IMR-90 (cell line): ENCODE measurements around the gene SH3RF3. TPM values are rescaled to one million over a fixed set of nuclear protein-coding genes. Genes with fewer than 3 reads are reported as not detected.

Source experiments
- ATAC-seq: fragments of 200-7000 bp; cut with Tn5 transposase; 2 replicates; pipeline ENCODE4 v1.9.1; 2020; ENCODE audit warnings: low read depth, mild to moderate bottlenecking, moderate library complexity
- BruUV-seq: library from RNA; stranded (reverse); fragments of 400-500 nt; replicated peaks from 2 replicates; lab custom pipeline; 2021; lab: Mats Ljungman, UMichigan
- CTCF ChIA-PET: fragments of 300-600 bp; formaldehyde crosslinking; extraction: SDS; loops from one replicate; lab custom pipeline; 2021; ENCODE audit warnings: antibody characterized with exemption; lab: Yijun Ruan, JAX
- POLR2A ChIA-PET: fragments of 300-600 bp; sonication (Branson Sonifier 250); formaldehyde crosslinking; loops from one replicate; lab custom pipeline; 2022; ENCODE audit warnings: antibody characterized with exemption; ENCODE audit not compliant: unreplicated experiment; lab: Charles Lee
- DNase-seq: peaks from one replicate; pipeline ENCODE4 v3.0.0; 2013
- H2AFZ ChIP-seq: replicated peaks from 2 replicates; pipeline ENCODE3; 2013; ENCODE audit warnings: low read length, mild to moderate bottlenecking; ENCODE audit not compliant: poor library complexity
- H2AK5ac ChIP-seq: 2 replicates; pipeline ENCODE4 v1.6.1; 2013; ENCODE audit warnings: low read depth, low read length, inconsistent platforms
- H2AK9ac ChIP-seq: replicated peaks from 2 replicates; pipeline ENCODE3; 2013; ENCODE audit warnings: mild to moderate bottlenecking, low read depth, low read length, moderate library complexity; ENCODE audit not compliant: poor library complexity
- H2BK120ac ChIP-seq: 2 replicates; pipeline ENCODE4 v1.6.1; 2013; ENCODE audit warnings: low read depth, low read length, inconsistent platforms
- H2BK15ac ChIP-seq: 3 replicates; pipeline ENCODE4 v1.6.1; 2013; ENCODE audit warnings: low read depth, low read length, inconsistent platforms
- H2BK20ac ChIP-seq: 2 replicates; pipeline ENCODE4 v1.6.1; 2013; ENCODE audit warnings: low read depth, mild to moderate bottlenecking, inconsistent platforms, low read length, moderate library complexity
- H2BK5ac ChIP-seq: 2 replicates; pipeline ENCODE4 v1.6.1; 2013; ENCODE audit warnings: mild to moderate bottlenecking, low read depth, low read length, inconsistent platforms; ENCODE audit not compliant: poor library complexity, severe bottlenecking
- H3K14ac ChIP-seq: replicated peaks from 2 replicates; pipeline ENCODE4 v1.6.1; 2013; ENCODE audit warnings: low read depth, low read length, inconsistent platforms
- H3K18ac ChIP-seq: 2 replicates; pipeline ENCODE4 v1.6.1; 2013; ENCODE audit warnings: low read depth, low read length, control low read depth
- H3K23ac ChIP-seq: 2 replicates; pipeline ENCODE4 v1.6.1; 2013; ENCODE audit warnings: low read depth, low read length, inconsistent platforms
- H3K27ac ChIP-seq: 2 replicates; pipeline ENCODE4 v1.5.1; 2013; ENCODE audit warnings: mild to moderate bottlenecking, control low read depth, low read length; ENCODE audit not compliant: insufficient read depth
- H3K27me3 ChIP-seq: 2 replicates; pipeline ENCODE4 v1.6.1; 2013; ENCODE audit warnings: low read length; ENCODE audit not compliant: control insufficient read depth, insufficient read depth
- H3K36me3 ChIP-seq: 2 replicates; pipeline ENCODE4 v1.6.1; 2013; ENCODE audit warnings: low read length, mixed read lengths; ENCODE audit not compliant: control insufficient read depth, insufficient read depth
- H3K4ac ChIP-seq: 2 replicates; pipeline ENCODE4 v1.6.1; 2013; ENCODE audit warnings: low read depth, low read length, inconsistent platforms
- H3K4me1 ChIP-seq: 2 replicates; pipeline ENCODE4 v1.6.1; 2013; ENCODE audit warnings: low read length, mixed read lengths; ENCODE audit not compliant: control insufficient read depth, insufficient read depth
- H3K4me2 ChIP-seq: 2 replicates; pipeline ENCODE4 v1.6.1; 2013; ENCODE audit warnings: low read depth, mild to moderate bottlenecking, control low read depth, low read length, moderate library complexity
- H3K4me3 ChIP-seq: 2 replicates; pipeline ENCODE4 v1.5.1; 2013; ENCODE audit warnings: low read depth, mild to moderate bottlenecking, control low read depth, low read length, moderate library complexity; ENCODE audit not compliant: insufficient read depth
- H3K56ac ChIP-seq: 2 replicates; pipeline ENCODE4 v1.6.1; 2013; ENCODE audit warnings: low read length, inconsistent platforms; ENCODE audit not compliant: insufficient read depth; ENCODE audit errors: extremely low read depth
- H3K79me1 ChIP-seq, 2 experiments: 2 replicates each; pipeline ENCODE4 v1.6.1; 2013; ENCODE audit warnings: low read length in 2 of 2, inconsistent platforms in 1 of 2, low read depth in 1 of 2
- H3K9ac ChIP-seq: 2 replicates; pipeline ENCODE4 v1.6.1; 2013; ENCODE audit warnings: low read depth, low read length, control low read depth
- H3K9me1 ChIP-seq: 2 replicates; pipeline ENCODE4 v1.6.1; 2013; ENCODE audit warnings: low read length, inconsistent platforms; ENCODE audit not compliant: insufficient read depth
- H3K9me3 ChIP-seq: 2 replicates; pipeline ENCODE4 v1.6.1; 2013; ENCODE audit warnings: low read length; ENCODE audit not compliant: control insufficient read depth, insufficient read depth
- H4K20me1 ChIP-seq: 2 replicates; pipeline ENCODE4 v1.6.1; 2013; ENCODE audit warnings: low read length, inconsistent platforms; ENCODE audit not compliant: insufficient read depth
- H4K5ac ChIP-seq: 2 replicates; pipeline ENCODE4 v1.6.1; 2013; ENCODE audit warnings: mild to moderate bottlenecking, low read depth, low read length, control low read depth
- H4K8ac ChIP-seq, 2 experiments: 2 replicates each; pipeline ENCODE4 v1.6.1; 2013; ENCODE audit warnings: low read depth in 2 of 2, low read length in 2 of 2, control low read depth in 1 of 2, inconsistent platforms in 1 of 2
- H4K91ac ChIP-seq: 2 replicates; pipeline ENCODE4 v1.6.1; 2013; ENCODE audit warnings: low read depth, low read length, inconsistent platforms; ENCODE audit not compliant: insufficient read depth
- BHLHE40 ChIP-seq: fragments of 150-350 bp; IDR thresholded peaks from 2 replicates; pipeline ENCODE4 v1.6.1; 2016; ENCODE audit warnings: mild to moderate bottlenecking, low read depth, low read length
- CHD1 ChIP-seq: IDR thresholded peaks from 2 replicates; pipeline ENCODE4 v1.6.1; 2012; ENCODE audit warnings: low read depth, low read length, improper control_type of control experiment
- FOS ChIP-seq: fragments of 150-350 bp; IDR thresholded peaks from 2 replicates; pipeline ENCODE4 v1.6.1; 2016; ENCODE audit warnings: low read depth, low read length
- MAFK ChIP-seq: IDR thresholded peaks from 2 replicates; pipeline ENCODE4 v1.6.1; 2012; ENCODE audit warnings: low read depth, low read length, improper control_type of control experiment
- MAZ ChIP-seq: IDR thresholded peaks from 2 replicates; pipeline ENCODE4 v1.6.1; 2012; ENCODE audit warnings: low read depth, mild to moderate bottlenecking, low read length, improper control_type of control experiment, moderate library complexity, borderline replicate concordance
- MXI1 ChIP-seq: IDR thresholded peaks from 2 replicates; pipeline ENCODE4 v1.6.1; 2012; ENCODE audit warnings: low read depth, mild to moderate bottlenecking, low read length, moderate library complexity, borderline replicate concordance
- NFE2L2 ChIP-seq: fragments of 150-350 bp; IDR thresholded peaks from 2 replicates; pipeline ENCODE4 v1.6.1; 2016; ENCODE audit warnings: low read depth, mild to moderate bottlenecking, low read length
- POLR2A ChIP-seq: IDR thresholded peaks from 2 replicates; pipeline ENCODE4 v1.6.1; 2012; ENCODE audit warnings: mild to moderate bottlenecking, low read depth, low read length
- RAD21 ChIP-seq: IDR thresholded peaks from 2 replicates; pipeline ENCODE4 v1.6.1; 2012; ENCODE audit warnings: low read length, improper control_type of control experiment
- RCOR1 ChIP-seq: IDR thresholded peaks from 2 replicates; pipeline ENCODE4 v1.6.1; 2012; ENCODE audit warnings: mild to moderate bottlenecking, low read length, improper control_type of control experiment; ENCODE audit not compliant: insufficient replicate concordance
- SMC3 ChIP-seq: fragments of 150-350 bp; IDR thresholded peaks from 2 replicates; pipeline ENCODE4 v1.6.1; 2016; ENCODE audit warnings: low read depth, mild to moderate bottlenecking, antibody characterized with exemption, low read length, moderate library complexity
- WGBS, 2 experiments: methylation state at CpG; one replicate each; pipeline versions ENCODE4 v1.1.5 to v1.1.7; 2013; ENCODE audit warnings: missing lambda C conversion rate in 2 of 2; ENCODE audit not compliant: insufficient read length in 1 of 2; ENCODE audit errors: extremely low coverage in 2 of 2; 5-methylcytosine and 5-hydroxymethylcytosine counted together
- dilution Hi-C: fragments of 300-500 bp; cut with HindIII; formaldehyde crosslinking; loops from one replicate; pipeline ENCODE4 v1.14.3; 2018; ENCODE audit warnings: low sequenced_read_pairs; ENCODE audit not compliant: unreplicated experiment
- in situ Hi-C: fragments of 300-500 bp; cut with MboI; formaldehyde crosslinking; loops from 3 replicates; pipeline ENCODE4 v1.14.3; 2019; ENCODE audit warnings: low sequenced_read_pairs, inconsistent platforms, mixed read lengths
- intact Hi-C: fragments of 100-400 bp; cut with micrococcal nuclease; formaldehyde crosslinking; loops from 2 replicates; pipeline ENCODE4 v1.10.0; 2022
- polyA plus RNA-seq, 3 experiments: library from polyadenylated mRNA; depleted of rRNA; stranded (reverse); fragments of >200 nt; gene quantifications; 2 replicates each; pipeline ENCODE4 v1.2.3, GENCODE V29; 2012; ENCODE audit warnings: low replicate concordance in 1 of 3
- total RNA-seq: library from RNA; depleted of rRNA; stranded (reverse); fragments of >200 nt; gene quantifications from 2 replicates; pipeline ENCODE4 v1.2.3, GENCODE V29; 2012
- TF ChIP-seq, protein P1 (sequence below): fragments of 150-350 bp; IDR thresholded peaks from 2 replicates; pipeline ENCODE4 v1.6.1; 2016; ENCODE audit warnings: low read depth, mild to moderate bottlenecking, low read length, moderate library complexity, borderline replicate concordance
- TF ChIP-seq, protein P2 (sequence below): fragments of 150-350 bp; IDR thresholded peaks from 2 replicates; pipeline ENCODE4 v1.6.1; 2017; ENCODE audit warnings: mild to moderate bottlenecking, antibody characterized with exemption, low read length, low read depth

Gene SH3RF3
- total and polyA plus RNA-seq, 2 of the 4 experiments (the other 2 are of a cell fraction), result 3.4 to 5.3 TPM

DNA sequence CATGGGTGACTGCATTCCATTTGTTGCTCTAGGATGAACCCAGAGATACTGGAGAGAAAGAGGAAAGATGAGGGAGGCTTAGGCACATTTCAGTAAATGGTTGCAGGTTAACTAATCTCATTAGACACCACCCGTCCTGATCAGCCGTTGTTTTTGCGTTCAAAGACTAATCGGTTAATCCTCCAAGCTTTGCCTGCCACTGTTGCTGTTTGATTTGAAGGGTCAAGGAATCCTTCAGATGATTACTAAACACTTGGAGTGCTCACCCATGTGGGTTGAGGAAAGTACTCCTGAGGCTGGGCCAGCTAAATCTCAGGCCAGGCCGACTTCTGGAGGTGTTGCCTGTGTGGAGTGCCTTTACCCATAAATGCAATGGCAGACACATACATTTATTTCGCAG lies 8.6 kb downstream of the SH3RF3 start (continued):
- no peak for TF ChIP-seq NFE2L2
- TF ChIP-seq, protein P1, sequence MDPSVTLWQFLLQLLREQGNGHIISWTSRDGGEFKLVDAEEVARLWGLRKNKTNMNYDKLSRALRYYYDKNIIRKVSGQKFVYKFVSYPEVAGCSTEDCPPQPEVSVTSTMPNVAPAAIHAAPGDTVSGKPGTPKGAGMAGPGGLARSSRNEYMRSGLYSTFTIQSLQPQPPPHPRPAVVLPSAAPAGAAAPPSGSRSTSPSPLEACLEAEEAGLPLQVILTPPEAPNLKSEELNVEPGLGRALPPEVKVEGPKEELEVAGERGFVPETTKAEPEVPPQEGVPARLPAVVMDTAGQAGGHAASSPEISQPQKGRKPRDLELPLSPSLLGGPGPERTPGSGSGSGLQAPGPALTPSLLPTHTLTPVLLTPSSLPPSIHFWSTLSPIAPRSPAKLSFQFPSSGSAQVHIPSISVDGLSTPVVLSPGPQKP, result no peak

DNA sequence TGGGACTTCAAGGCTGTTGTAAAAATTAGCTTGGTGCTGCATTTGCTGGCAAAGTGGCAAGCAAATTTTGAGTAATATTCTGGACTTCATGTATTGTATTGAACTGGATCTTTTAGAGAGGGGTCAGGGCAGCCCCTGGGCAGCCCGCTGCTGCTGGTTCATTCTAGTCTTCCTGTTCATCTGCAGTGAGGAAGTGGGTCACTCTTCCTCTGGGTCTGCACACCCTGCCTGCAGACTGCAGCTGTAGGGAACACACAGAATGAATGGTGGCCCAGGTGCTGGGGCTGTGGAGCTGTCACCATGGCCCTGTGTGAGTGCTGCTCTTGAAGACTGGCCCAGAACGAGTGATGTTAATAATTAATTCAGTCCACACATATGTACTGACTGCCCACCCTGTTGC lies 9.4 kb downstream of the SH3RF3 start:
- no TSS peak for BruUV-seq
- H3K9me3 ChIP-seq, result no peaks in the 10 kb centered on the region
- no peak overlapping the region for H3K14ac ChIP-seq
- no peak overlapping the region for H4K8ac ChIP-seq
- H2BK120ac ChIP-seq, result no peak overlapping the region
- no peak overlapping the region for H3K18ac ChIP-seq
- no peak overlapping the region for H3K4me2 ChIP-seq
- POLR2A ChIA-PET, result no interaction called here
- no peak overlapping the region for H2BK20ac ChIP-seq
- peaks cover 97% of the 10 kb centered on the region for H4K20me1 ChIP-seq
- H3K4me1 ChIP-seq, result peaks cover 21% of the 10 kb centered on the region
- no peaks in the 10 kb centered on the region for H3K36me3 ChIP-seq
- H3K23ac ChIP-seq, result no peak overlapping the region
- H3K4ac ChIP-seq, result no peak overlapping the region
- dilution Hi-C loops (no loop called here), intact Hi-C loops (no loop called here), in situ Hi-C loops (loop anchor here (10.0 to 25.0 kb wide), 2 partner anchors 76 to 199 kb away; no protein-coding TSS in a partner anchor)
- H3K27me3 ChIP-seq, result no peaks in the 10 kb centered on the region
- H3K27ac ChIP-seq, result no peak overlapping the region
- H3K56ac ChIP-seq, result no peak overlapping the region
- ATAC-seq (no peak), DNase-seq (no peak)
- no peak overlapping the region for H2AFZ ChIP-seq
- peaks cover 33% of the 10 kb centered on the region for H3K9me1 ChIP-seq
- no peak overlapping the region for H3K9ac ChIP-seq
- CTCF ChIA-PET, result no interaction called here
- H3K79me1 ChIP-seq, result peaks cover 27 to 91% of the 10 kb centered on the region in 2 experiments
- TF ChIP-seq POLR2A (no peak), FOS (no peak), MAZ (no peak), NFE2L2 (no peak), CHD1 (no peak), RCOR1 (no peak), MXI1 (no peak), BHLHE40 (no peak), RAD21 (no peak), SMC3 (no peak), MAFK (no peak)
- TF ChIP-seq, protein P2, sequence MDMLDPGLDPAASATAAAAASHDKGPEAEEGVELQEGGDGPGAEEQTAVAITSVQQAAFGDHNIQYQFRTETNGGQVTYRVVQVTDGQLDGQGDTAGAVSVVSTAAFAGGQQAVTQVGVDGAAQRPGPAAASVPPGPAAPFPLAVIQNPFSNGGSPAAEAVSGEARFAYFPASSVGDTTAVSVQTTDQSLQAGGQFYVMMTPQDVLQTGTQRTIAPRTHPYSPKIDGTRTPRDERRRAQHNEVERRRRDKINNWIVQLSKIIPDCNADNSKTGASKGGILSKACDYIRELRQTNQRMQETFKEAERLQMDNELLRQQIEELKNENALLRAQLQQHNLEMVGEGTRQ, result no peak
- 86% methylated on average over 1 of the region's 2 CpGs; no CpG with 5 or more reads in 1 of the 2 experiments for WGBS, 2 experiments
- H3K4me3 ChIP-seq, result no peak overlapping the region
- H2AK9ac ChIP-seq, result no peak overlapping the region
- no peak overlapping the region for H2BK15ac ChIP-seq
- no peak overlapping the region for H4K91ac ChIP-seq
- no peak overlapping the region for H2BK5ac ChIP-seq
- 0 out of 2 replicates have a peak overlapping the region, but pooled peaks have one; percentile 30 for H2AK5ac ChIP-seq
- H4K5ac ChIP-seq, result no peak overlapping the region
